D721Med (cell line): ENCODE measurements around the gene RAB6B.

Experiments used
- DNase-seq: peaks from one replicate; pipeline ENCODE4 v3.0.0; 2011; ENCODE audit warnings: low spot score; ENCODE audit not compliant: insufficient read length
- FAIRE-seq: peaks from 2 replicates; lab custom pipeline; 2011; peaks lifted over from hg19 to GRCh38; lab: Jason Lieb, UNC
- TF ChIP-seq, protein P1 (sequence below): IDR thresholded peaks from 2 replicates; pipeline ENCODE4 v1.5.1; 2012; ENCODE audit warnings: mild to moderate bottlenecking, control low read depth; ENCODE audit not compliant: insufficient read depth; ENCODE audit errors: missing control alignments

RAB6B gene

DNA sequence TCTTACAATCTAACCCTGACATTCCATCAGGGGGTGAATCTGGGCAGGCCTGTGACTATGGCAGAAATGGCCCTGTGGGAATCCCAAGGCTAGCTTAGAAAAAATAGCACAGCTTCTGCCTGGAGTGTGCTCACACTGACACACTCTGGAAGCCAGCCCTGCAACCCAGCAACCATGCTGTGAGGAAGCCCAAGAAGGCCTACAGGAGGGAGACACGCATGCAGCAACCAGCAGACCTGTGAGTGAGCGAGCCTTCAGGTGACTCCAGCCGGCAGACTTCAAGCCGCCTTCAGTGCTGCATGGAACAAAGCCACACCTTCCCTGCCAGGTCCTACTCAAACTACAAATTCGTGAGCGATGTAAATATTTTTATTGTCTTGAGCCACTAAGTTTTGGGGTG lies 26.1 kb downstream of the RAB6B start:
- DNase-seq (no peak), FAIRE-seq (no peak)
- TF ChIP-seq, protein P1, sequence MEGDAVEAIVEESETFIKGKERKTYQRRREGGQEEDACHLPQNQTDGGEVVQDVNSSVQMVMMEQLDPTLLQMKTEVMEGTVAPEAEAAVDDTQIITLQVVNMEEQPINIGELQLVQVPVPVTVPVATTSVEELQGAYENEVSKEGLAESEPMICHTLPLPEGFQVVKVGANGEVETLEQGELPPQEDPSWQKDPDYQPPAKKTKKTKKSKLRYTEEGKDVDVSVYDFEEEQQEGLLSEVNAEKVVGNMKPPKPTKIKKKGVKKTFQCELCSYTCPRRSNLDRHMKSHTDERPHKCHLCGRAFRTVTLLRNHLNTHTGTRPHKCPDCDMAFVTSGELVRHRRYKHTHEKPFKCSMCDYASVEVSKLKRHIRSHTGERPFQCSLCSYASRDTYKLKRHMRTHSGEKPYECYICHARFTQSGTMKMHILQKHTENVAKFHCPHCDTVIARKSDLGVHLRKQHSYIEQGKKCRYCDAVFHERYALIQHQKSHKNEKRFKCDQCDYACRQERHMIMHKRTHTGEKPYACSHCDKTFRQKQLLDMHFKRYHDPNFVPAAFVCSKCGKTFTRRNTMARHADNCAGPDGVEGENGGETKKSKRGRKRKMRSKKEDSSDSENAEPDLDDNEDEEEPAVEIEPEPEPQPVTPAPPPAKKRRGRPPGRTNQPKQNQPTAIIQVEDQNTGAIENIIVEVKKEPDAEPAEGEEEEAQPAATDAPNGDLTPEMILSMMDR, result no peak

DNA sequence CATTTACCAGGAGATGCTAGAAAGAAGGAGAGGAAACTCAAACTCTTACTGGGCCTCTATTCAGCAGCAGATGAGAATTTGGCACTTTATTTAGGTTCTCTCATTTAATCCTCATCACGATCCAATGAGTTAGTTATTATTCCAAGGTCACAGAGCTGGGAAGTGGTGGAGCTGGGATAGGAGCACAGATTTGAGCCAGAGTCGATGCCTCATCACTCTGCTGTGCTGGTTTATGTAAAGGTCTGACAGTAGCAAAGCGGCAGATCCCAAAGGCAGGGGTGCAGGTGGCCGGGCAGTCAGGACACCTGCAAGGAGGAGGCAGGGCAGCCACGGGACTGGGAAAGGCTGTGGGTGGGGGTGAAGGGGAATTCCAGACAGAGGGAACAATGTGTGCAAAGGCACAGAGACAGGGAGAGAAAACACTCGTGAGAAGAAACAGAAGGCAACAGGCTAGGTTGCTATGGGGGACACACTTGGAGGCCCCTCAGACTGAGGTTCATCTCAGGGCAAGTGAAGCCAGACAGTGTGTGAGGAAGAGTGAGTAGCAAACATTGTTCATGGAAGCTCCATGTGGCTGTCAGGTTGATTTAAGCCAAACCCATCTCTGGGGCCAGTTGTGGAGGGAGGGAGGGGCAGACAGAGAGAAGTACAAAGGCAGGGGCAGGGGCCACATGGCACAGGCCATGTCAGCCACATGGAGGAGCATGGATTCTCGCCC lies 26.8 kb downstream of the RAB6B start:
- TF ChIP-seq, protein P1, result no peak
- FAIRE-seq (no peak), DNase-seq (no peak)

DNA sequence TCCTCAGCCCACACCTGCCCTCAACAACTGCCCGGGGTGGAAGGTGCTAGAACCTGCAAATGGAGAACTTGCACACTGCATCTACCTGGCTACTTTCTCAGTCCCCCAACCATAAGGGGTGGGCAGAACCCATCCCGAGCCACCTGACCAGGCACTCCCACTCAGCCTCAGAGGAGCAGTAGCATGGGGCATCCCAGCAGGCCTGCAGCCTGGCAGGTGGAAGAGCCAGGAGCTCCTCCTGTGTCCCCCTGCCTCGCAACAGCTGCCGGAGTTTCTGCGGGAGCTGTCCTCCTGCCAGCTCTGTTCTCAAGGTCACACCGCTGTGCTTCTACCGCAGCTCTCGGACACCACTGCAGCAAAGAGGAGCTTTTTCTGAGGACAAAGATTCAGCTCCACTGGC lies 27.5 kb downstream of the RAB6B start:
- DNase-seq, result no peak

DNA sequence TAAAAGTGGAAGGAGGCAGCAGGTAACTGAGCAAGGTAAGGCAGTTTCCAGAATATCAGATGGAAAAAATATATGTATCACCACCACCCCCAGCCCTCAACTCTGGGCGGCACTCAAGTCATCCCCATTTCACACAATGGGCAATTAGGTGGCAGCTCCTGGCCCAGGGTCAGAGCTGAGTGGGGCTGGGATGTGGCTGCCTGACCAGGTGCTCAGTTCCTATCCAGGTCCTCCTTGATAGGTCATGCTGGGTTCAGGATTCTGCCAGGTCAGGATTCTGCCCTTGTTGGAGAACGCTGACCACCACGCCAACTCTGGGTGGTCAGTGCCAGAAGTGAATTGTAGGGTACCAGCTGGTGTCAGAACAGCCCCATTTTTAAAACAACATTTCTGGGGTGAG lies 29.5 kb downstream of the RAB6B start:
- TF ChIP-seq, protein P1, result no peak
- no peak for DNase-seq
- FAIRE-seq, result no peak

More for the DNA sequence above, 27.5 kb downstream of the RAB6B start:
- no peak for FAIRE-seq
- TF ChIP-seq, protein P1, result no peak

DNA sequence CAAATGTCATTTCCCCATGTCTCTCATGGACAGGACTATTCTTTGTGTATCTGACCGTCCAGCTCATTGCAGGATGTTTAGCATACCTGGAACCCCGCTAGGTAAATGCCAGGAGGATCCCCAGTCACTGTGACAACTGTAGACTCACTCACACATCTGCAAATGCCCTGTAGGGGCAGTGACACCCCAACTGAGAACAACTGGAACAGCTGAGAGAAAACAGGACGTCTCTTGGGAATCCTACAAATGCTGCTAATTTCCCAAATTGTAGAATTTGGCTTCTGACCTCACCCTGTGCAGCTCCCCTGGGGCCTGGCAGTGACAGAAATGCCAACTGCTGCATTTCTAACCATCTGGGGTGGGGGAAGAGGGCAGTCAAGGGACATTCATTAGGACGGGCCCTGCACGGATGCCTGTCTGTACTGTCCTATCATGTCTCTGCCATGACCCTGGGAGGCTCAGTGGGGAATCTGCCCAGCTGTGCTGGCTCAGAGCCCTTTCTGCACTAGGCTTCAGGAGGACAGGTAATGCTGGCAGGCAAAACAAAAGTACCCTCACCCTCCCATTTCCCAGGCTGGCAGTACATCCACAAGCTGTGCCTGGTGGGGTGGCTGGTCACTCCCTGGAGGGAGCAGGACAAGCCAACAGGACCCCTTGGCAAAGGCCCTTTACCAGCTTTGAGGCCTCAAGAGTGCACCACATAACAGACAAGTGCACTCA lies 30.4 kb downstream of the RAB6B start:
- FAIRE-seq (no peak), DNase-seq (no peak)
- TF ChIP-seq, protein P1, result no peak

DNA sequence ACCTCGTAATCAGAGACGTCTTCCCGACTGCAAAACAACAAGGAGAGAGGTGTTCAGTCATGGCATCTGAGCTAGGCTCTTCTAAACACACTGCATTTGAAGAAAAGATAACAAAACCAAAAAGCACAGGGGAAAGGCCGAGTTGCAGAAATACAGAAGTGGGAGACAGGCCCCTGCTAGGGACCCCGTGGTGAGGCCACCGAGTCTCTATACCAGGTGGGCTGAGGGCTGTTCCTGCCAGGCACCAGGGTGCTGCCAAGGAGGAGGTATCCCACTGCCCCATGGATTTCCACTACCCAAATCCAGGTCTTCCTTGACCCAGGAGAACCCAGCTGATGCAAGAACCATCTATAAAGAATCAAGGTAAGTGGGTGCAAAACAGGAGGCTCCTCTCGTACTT lies 31.1 kb downstream of the RAB6B start:
- DNase-seq (no peak), FAIRE-seq (no peak)
- TF ChIP-seq, protein P1, result no peak

DNA sequence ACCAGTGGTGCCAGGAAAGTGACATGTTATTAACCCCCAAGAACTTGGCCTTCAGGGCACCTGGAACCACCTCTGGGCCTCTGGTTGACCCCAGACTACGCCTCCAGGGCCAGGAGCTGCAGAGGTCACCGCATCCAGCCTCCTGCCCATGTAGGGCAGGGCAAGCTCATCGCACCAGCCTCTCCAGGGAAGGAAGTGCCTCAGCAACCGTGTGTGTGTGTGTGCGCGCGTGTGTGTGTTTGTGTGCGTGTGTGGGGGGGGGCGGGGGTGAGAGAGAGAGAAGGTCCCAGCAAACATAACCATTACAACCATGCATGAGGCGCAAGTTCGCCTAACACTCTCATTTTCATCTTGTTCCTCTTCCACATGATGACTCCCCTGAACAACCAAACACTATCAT lies 31.8 kb downstream of the RAB6B start:
- FAIRE-seq, result no peak
- TF ChIP-seq, protein P1, result no peak
- no peak for DNase-seq
